ENCODE measurements around the gene MAGI2. TPM values are rescaled to one million over a fixed set of nuclear protein-coding genes. Genes with fewer than 3 reads are reported as not detected.

MAGI2 gene
- total and polyA plus RNA-seq, 2 of the 13 experiments (the other 11 are each of a cell fraction or from before 2014, with no cell fraction given), result 1.5 to 3.8 TPM

GRCh38 chr7:78081344-78081743 lies 1372.1 kb downstream of the MAGI2 start:
- no TSS peak for BruUV-seq (replicated peaks)
- Histone ChIP-seq H3K9ac (ENCODE audit: insufficient read depth, low read depth, low read length) (no peak overlapping the region), H3K27ac (ENCODE audit: extremely low read length, insufficient read depth, low read length) (no peak overlapping the region), H3K9me3 (ENCODE audit: low read length) (no peaks in the 10 kb centered on the region), H3K79me2 (ENCODE audit: insufficient read depth, low read length) (no peaks in the 10 kb centered on the region), H3K27me3 (ENCODE audit: control insufficient read depth in 1 of 2, insufficient read depth in 2 of 2, low read length in 2 of 2) (peaks cover 0 to 11% of the 10 kb centered on the region in 2 experiments; a peak in 3 of 5 replicates), H3K4me2 (ENCODE audit: low read depth, low read length) (no peak overlapping the region), H3K36me3 (replicated peaks in 1 of 2; ENCODE audit: control insufficient read depth in 1 of 2, insufficient read depth in 2 of 2, low read length in 2 of 2) (no peaks in the 10 kb centered on the region), H3K4me3 (replicated peaks in 1 of 3; ENCODE audit: insufficient read depth in 1 of 3, low read depth in 2 of 3, low read length in 3 of 3) (no peak overlapping the region), H4K20me1 (ENCODE audit: insufficient read depth, low read length) (no peaks in the 10 kb centered on the region), H3K4me1 (ENCODE audit: insufficient read depth, low read length) (no peaks in the 10 kb centered on the region), H2AFZ (ENCODE audit: low read length) (no peak overlapping the region)
- WGBS (ENCODE audit: low lambda C conversion rate), result 89% methylated on average over 1 of the region's 1 CpG
- TF ChIP-seq, protein P1, sequence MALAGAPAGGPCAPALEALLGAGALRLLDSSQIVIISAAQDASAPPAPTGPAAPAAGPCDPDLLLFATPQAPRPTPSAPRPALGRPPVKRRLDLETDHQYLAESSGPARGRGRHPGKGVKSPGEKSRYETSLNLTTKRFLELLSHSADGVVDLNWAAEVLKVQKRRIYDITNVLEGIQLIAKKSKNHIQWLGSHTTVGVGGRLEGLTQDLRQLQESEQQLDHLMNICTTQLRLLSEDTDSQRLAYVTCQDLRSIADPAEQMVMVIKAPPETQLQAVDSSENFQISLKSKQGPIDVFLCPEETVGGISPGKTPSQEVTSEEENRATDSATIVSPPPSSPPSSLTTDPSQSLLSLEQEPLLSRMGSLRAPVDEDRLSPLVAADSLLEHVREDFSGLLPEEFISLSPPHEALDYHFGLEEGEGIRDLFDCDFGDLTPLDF (CRISPR knock-in tag; IDR thresholded peaks at IDR 0.05), result no peak
- TF ChIP-seq ZNF558 (CRISPR knock-in tag; IDR thresholded peaks at IDR 0.05; ENCODE audit: borderline replicate concordance), result no peak
- no peak for TF ChIP-seq GATA4 (IDR thresholded peaks at IDR 0.05; ENCODE audit: borderline replicate concordance, low read depth)
- no peak for TF ChIP-seq LCORL (IDR thresholded peaks at IDR 0.05)
- no peak for TF ChIP-seq LCORL (CRISPR knock-in tag; IDR thresholded peaks at IDR 0.05)
- no peak for TF ChIP-seq ZNF879 (CRISPR knock-in tag; IDR thresholded peaks at IDR 0.05)
- TF ChIP-seq ZNF720 (CRISPR knock-in tag; IDR thresholded peaks at IDR 0.05), result no peak
- TF ChIP-seq TBP (CRISPR knock-in tag; IDR thresholded peaks at IDR 0.05), result no peak
- no peak for TF ChIP-seq FOXO1 (CRISPR knock-in tag; IDR thresholded peaks at IDR 0.05)
- no peak for TF ChIP-seq KDM5A (IDR thresholded peaks at IDR 0.05; ENCODE audit: borderline replicate concordance, low read length)
- TF ChIP-seq, protein P2, sequence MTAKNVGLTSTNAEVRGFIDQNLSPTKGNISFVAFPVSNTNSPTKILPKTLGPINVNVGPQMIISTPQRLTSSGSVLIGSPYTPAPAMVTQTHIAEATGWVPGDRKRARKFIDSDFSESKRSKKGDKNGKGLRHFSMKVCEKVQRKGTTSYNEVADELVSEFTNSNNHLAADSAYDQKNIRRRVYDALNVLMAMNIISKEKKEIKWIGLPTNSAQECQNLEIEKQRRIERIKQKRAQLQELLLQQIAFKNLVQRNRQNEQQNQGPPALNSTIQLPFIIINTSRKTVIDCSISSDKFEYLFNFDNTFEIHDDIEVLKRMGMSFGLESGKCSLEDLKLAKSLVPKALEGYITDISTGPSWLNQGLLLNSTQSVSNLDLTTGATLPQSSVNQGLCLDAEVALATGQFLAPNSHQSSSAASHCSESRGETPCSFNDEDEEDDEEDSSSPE (CRISPR knock-in tag; IDR thresholded peaks at IDR 0.05), result no peak
- TF ChIP-seq ZNF232 (CRISPR knock-in tag; IDR thresholded peaks at IDR 0.05; ENCODE audit: borderline replicate concordance), result no peak
- no peak for TF ChIP-seq NR2F2 (IDR thresholded peaks at IDR 0.05; ENCODE audit: borderline replicate concordance, low read depth)
- no peak for TF ChIP-seq ZNF333 (CRISPR knock-in tag; IDR thresholded peaks at IDR 0.05; ENCODE audit: borderline replicate concordance)
- ATAC-seq, result no peak
- CTCF ChIA-PET (ENCODE audit: low intra/inter-chr PET ratio, low total read pairs), result no interaction called here
- no peak for FAIRE-seq
- no peak for DNase-seq (ENCODE audit: low spot score)
- in situ Hi-C loops (cut with HindIII; ENCODE audit: extremely low pct_ligation_motif_present, low pct_unique_long_range_greater_than_20kb) (no loop called here), intact Hi-C loops (cut with micrococcal nuclease; ENCODE audit: unreplicated experiment) (no loop called here)
- POLR2A ChIA-PET, result no interaction called here
